Gastrocnemius medialis (tissue), 4 donors: ENCODE data around the gene SCN5A.

Experiments
- POLR2A ChIP-seq, 2 donors: fragments of 450-650 bp; IDR thresholded peaks; one replicate each; pipeline ENCODE4 v1.6.1; 2017; ENCODE audit warnings: antibody characterized with exemption in 2 of 2, mild to moderate bottlenecking in 2 of 2, moderate library complexity in 2 of 2
- TF ChIP-seq, protein P1 (sequence below), 5 experiments: fragments of 450-650 bp in 3 of 5; fragments of 200-600 bp in 2 of 5; sonication (generic) in 2 of 5; IDR thresholded peaks in 4 of 5; conservative IDR thresholded peaks in 1 of 5; 1 replicate in 4 of 5; 2 replicates in 1 of 5; pipeline ENCODE4 v1.5.1; 2016 to 2019; ENCODE audit warnings: antibody characterized with exemption in 5 of 5, mild to moderate bottlenecking in 3 of 5, moderate library complexity in 3 of 5

GRCh38 chr3:38551026-38551832, 98.3 kb downstream of the SCN5A start:
- TF ChIP-seq, protein P1, sequence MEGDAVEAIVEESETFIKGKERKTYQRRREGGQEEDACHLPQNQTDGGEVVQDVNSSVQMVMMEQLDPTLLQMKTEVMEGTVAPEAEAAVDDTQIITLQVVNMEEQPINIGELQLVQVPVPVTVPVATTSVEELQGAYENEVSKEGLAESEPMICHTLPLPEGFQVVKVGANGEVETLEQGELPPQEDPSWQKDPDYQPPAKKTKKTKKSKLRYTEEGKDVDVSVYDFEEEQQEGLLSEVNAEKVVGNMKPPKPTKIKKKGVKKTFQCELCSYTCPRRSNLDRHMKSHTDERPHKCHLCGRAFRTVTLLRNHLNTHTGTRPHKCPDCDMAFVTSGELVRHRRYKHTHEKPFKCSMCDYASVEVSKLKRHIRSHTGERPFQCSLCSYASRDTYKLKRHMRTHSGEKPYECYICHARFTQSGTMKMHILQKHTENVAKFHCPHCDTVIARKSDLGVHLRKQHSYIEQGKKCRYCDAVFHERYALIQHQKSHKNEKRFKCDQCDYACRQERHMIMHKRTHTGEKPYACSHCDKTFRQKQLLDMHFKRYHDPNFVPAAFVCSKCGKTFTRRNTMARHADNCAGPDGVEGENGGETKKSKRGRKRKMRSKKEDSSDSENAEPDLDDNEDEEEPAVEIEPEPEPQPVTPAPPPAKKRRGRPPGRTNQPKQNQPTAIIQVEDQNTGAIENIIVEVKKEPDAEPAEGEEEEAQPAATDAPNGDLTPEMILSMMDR (IDR thresholded peaks at IDR 0.05 in 4 of 5, conservative IDR thresholded peaks at IDR 0.05 in 1 of 5) = no peak
- no peak for TF ChIP-seq POLR2A (IDR thresholded peaks at IDR 0.05)
